Endothelial cell of umbilical vein (primary cell): Measurements from ENCODE around the gene GATA1. TPM values are rescaled to one million over a fixed set of nuclear protein-coding genes. Genes with fewer than 3 reads are reported as not detected.

Source experiments
- BruUV-seq: library from RNA; stranded (reverse); fragments of 400-500 nt; replicated peaks from 2 replicates; lab custom pipeline; 2021; lab: Mats Ljungman, UMichigan
- CTCF ChIA-PET: fragments of 300-600, 350-600 bp; sonication (Branson Sonifier 250); formaldehyde crosslinking; loops from one replicate; lab custom pipeline; 2021; ENCODE audit warnings: antibody characterized with exemption, inconsistent platforms; lab: Charles Lee
- POLR2A ChIA-PET: fragments of 300-600, 350-600 bp; sonication (Branson Sonifier 250); formaldehyde crosslinking; loops from one replicate; lab custom pipeline; 2021; ENCODE audit warnings: antibody characterized with exemption, inconsistent platforms; lab: Charles Lee
- DNase-seq: peaks from one replicate; pipeline ENCODE4 v3.0.0-alpha.2; 2011; ENCODE audit warnings: low read depth, low spot score
- FAIRE-seq: peaks from 2 replicates; lab custom pipeline; 2011; peaks lifted over from hg19 to GRCh38; lab: Jason Lieb, UNC
- H2AFZ ChIP-seq: 2 replicates; pipeline ENCODE4 v1.6.0; 2012; ENCODE audit warnings: low read depth, low read length, control low read depth, inconsistent platforms
- H3K27ac ChIP-seq: 2 replicates; pipeline ENCODE4 v1.5.1; 2011; ENCODE audit warnings: low read depth, mild to moderate bottlenecking, control low read depth, low read length, moderate library complexity; ENCODE audit not compliant: insufficient read depth
- H3K27me3 ChIP-seq, 2 experiments: 2 replicates each; pipeline versions ENCODE4 v1.6.0 to v1.6.1; 2011; ENCODE audit warnings: low read length in 2 of 2, mixed read lengths in 1 of 2; ENCODE audit not compliant: control insufficient read depth in 2 of 2, insufficient read depth in 2 of 2
- H3K36me3 ChIP-seq, 2 experiments: 2 replicates in 1 of 2; 3 replicates in 1 of 2; pipeline ENCODE4 v1.5.1; 2011; ENCODE audit warnings: low read length in 2 of 2, mild to moderate bottlenecking in 1 of 2, moderate library complexity in 1 of 2; ENCODE audit not compliant: control insufficient read depth in 2 of 2, insufficient read depth in 2 of 2; ENCODE audit errors: extremely low read depth in 1 of 2
- H3K4me1 ChIP-seq: 3 replicates; pipeline ENCODE4 v1.5.1; 2011; ENCODE audit warnings: mild to moderate bottlenecking, low read length; ENCODE audit not compliant: control insufficient read depth, insufficient read depth; ENCODE audit errors: extremely low read depth
- H3K4me2 ChIP-seq: 2 replicates; pipeline ENCODE4 v1.6.1; 2011; ENCODE audit warnings: low read length, control low read depth, mixed read lengths; ENCODE audit not compliant: insufficient read depth
- H3K4me3 ChIP-seq, 3 experiments: fragments of 200-600 bp in 1 of 3; sonication (generic), shearing (Covaris generic) in 1 of 3; replicated peaks in 1 of 3; 2 replicates each; pipeline ENCODE4 v1.5.1; 2011 to 2016; ENCODE audit warnings: control low read depth in 3 of 3, low read length in 3 of 3, mild to moderate bottlenecking in 2 of 3, inconsistent platforms in 1 of 3, low read depth in 1 of 3, moderate library complexity in 1 of 3; ENCODE audit not compliant: insufficient read depth in 1 of 3
- H3K79me2 ChIP-seq: 2 replicates; pipeline ENCODE4 v1.6.0; 2012; ENCODE audit warnings: low read length, inconsistent platforms; ENCODE audit not compliant: control insufficient read depth, insufficient read depth
- H3K9ac ChIP-seq: replicated peaks from 2 replicates; pipeline ENCODE3; 2011; ENCODE audit warnings: low read length, control low read depth; ENCODE audit not compliant: insufficient read depth; ENCODE audit errors: extremely low read depth
- H3K9me1 ChIP-seq: replicated peaks from 3 replicates; pipeline ENCODE4 v1.6.0; 2011; ENCODE audit warnings: mild to moderate bottlenecking, low read length; ENCODE audit not compliant: control insufficient read depth, insufficient read depth; ENCODE audit errors: extremely low read depth
- H3K9me3 ChIP-seq: replicated peaks from 2 replicates; pipeline ENCODE4 v1.5.1; 2012; ENCODE audit warnings: low read length, inconsistent platforms; ENCODE audit not compliant: control insufficient read depth, insufficient read depth
- H4K20me1 ChIP-seq: replicated peaks from 2 replicates; pipeline ENCODE3; 2011; ENCODE audit warnings: mild to moderate bottlenecking, low read length; ENCODE audit not compliant: control insufficient read depth, insufficient read depth; ENCODE audit errors: extremely low read depth
- CTCF ChIP-seq, 2 donors: IDR thresholded peaks; 1 replicate in 1 of 2; 2 replicates in 1 of 2; pipeline ENCODE4 v1.5.1; 2011; ENCODE audit warnings: low read length in 2 of 2, mild to moderate bottlenecking in 2 of 2, moderate library complexity in 2 of 2, control low read depth in 1 of 2, inconsistent platforms in 1 of 2, low read depth in 1 of 2; ENCODE audit not compliant: insufficient read depth in 1 of 2; ENCODE audit errors: extremely low read depth in 1 of 2
- EZH2 ChIP-seq: IDR thresholded peaks from 2 replicates; pipeline ENCODE4 v1.6.1; 2012; ENCODE audit warnings: borderline replicate concordance, low read depth, mild to moderate bottlenecking, moderate library complexity, low read length, inconsistent platforms; ENCODE audit not compliant: severe bottlenecking
- FOS ChIP-seq: IDR thresholded peaks from 2 replicates; pipeline ENCODE4 v1.6.1; 2011; ENCODE audit warnings: mild to moderate bottlenecking, low read length, moderate library complexity, borderline replicate concordance; ENCODE audit not compliant: insufficient read depth
- GATA2 ChIP-seq: IDR thresholded peaks from 2 replicates; pipeline ENCODE4 v1.7.0; 2011; ENCODE audit warnings: low read depth, mild to moderate bottlenecking, moderate library complexity, mixed read lengths, low read length; ENCODE audit not compliant: insufficient read length, insufficient read depth
- JUN ChIP-seq: IDR thresholded peaks from 2 replicates; pipeline ENCODE4 v1.6.1; 2011; ENCODE audit warnings: borderline replicate concordance, low read depth; ENCODE audit not compliant: insufficient read length, insufficient read depth
- MYC ChIP-seq: IDR thresholded peaks from one replicate; pipeline ENCODE4 v1.6.1; 2011; ENCODE audit warnings: mild to moderate bottlenecking, low read depth, low read length
- POLR2A ChIP-seq: IDR thresholded peaks from 2 replicates; pipeline ENCODE4 v1.6.1; 2012; ENCODE audit warnings: low read depth, mild to moderate bottlenecking, control low read depth, low read length
- POLR2AphosphoS5 ChIP-seq: IDR thresholded peaks from 2 replicates; pipeline ENCODE4 v1.6.1; 2012; ENCODE audit warnings: low read depth, mild to moderate bottlenecking, control low read depth, low read length, moderate library complexity; ENCODE audit not compliant: insufficient read depth
- dilution Hi-C: fragments of 300-500 bp; cut with MboI; formaldehyde crosslinking; loops from one replicate; pipeline ENCODE4 v1.15.0; 2019; ENCODE audit warnings: low sequenced_read_pairs; ENCODE audit not compliant: extremely low pct_ligation_motif_present
- intact Hi-C: fragments of 100-400 bp; cut with micrococcal nuclease; formaldehyde crosslinking; loops from one replicate; pipeline ENCODE4 v1.10.0; 2022
- polyA plus RNA-seq, 4 experiments: library from polyadenylated mRNA; depleted of rRNA in 3 of 4; stranded (reverse) in 3 of 4; unstranded in 1 of 4; fragments of >200 nt; gene quantifications; 2 replicates each; pipeline versions ENCODE4 v1.2.1 to v1.2.3, GENCODE V29; 2011 to 2012; ENCODE audit warnings: missing spikeins in 1 of 4
- total RNA-seq: library from RNA; stranded (reverse); gene quantifications from 2 replicates; pipeline ENCODE4 v1.2.3, GENCODE V29; 2021
- TF ChIP-seq, protein P1 (sequence below): IDR thresholded peaks from 2 replicates; pipeline ENCODE4 v1.6.1; 2011; ENCODE audit not compliant: insufficient read depth, insufficient read length

GATA1 gene
- total and polyA plus RNA-seq, 2 donors (not counting 3 experiments of a cell fraction or from before 2014, with no cell fraction given), result not detected

GRCh38 chrX:48789366-48790220 is 3.2 kb downstream of the GATA1 start:
- no peak for TF ChIP-seq POLR2A
- no peaks in the 10 kb centered on the region for H3K36me3 ChIP-seq
- no peaks in the 10 kb centered on the region for H3K4me1 ChIP-seq
- ChIA-PET POLR2A (no interaction called here), CTCF (no interaction called here)
- intact Hi-C loops (no loop called here), dilution Hi-C loops (no loop called here)
- no peak overlapping the region for H3K4me3 ChIP-seq
- DNase-seq, result no peak
- H3K9me3 ChIP-seq, result no peaks in the 10 kb centered on the region
- FAIRE-seq, result no peak
- no peak overlapping the region for H3K9ac ChIP-seq
- H3K27ac ChIP-seq, result no peak overlapping the region
- no peaks in the 10 kb centered on the region for H3K27me3 ChIP-seq
- BruUV-seq, result no TSS peak
- no peak overlapping the region for H3K4me2 ChIP-seq
- no peaks in the 10 kb centered on the region for H3K79me2 ChIP-seq
- no peaks in the 10 kb centered on the region for H3K9me1 ChIP-seq
- H2AFZ ChIP-seq, result no peak overlapping the region
- no peaks in the 10 kb centered on the region for H4K20me1 ChIP-seq

GRCh38 chrX:48790477-48790876 is 4.1 kb downstream of the GATA1 start:
- dilution Hi-C loops (no loop called here), intact Hi-C loops (no loop called here)
- H3K9me3 ChIP-seq, result no peaks in the 10 kb centered on the region
- H3K4me2 ChIP-seq, result no peak overlapping the region
- H3K9me1 ChIP-seq, result no peaks in the 10 kb centered on the region
- no peak for DNase-seq
- no peaks in the 10 kb centered on the region for H3K4me1 ChIP-seq
- H3K9ac ChIP-seq, result no peak overlapping the region
- no peaks in the 10 kb centered on the region for H3K27me3 ChIP-seq
- H3K4me3 ChIP-seq, result no peak overlapping the region
- TF ChIP-seq MYC (no peak), EZH2 (no peak), CTCF (IDR thresholded peaks at IDR 0.05; ENCODE audit: extremely low read depth in 1 of 2, insufficient read depth in 1 of 2, low read depth in 1 of 2, low read length in 2 of 2) (no peak), POLR2A (no peak), GATA2 (no peak), FOS (no peak), POLR2AphosphoS5 (no peak), JUN (no peak)
- TF ChIP-seq, protein P1, sequence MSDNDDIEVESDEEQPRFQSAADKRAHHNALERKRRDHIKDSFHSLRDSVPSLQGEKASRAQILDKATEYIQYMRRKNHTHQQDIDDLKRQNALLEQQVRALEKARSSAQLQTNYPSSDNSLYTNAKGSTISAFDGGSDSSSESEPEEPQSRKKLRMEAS, result no peak
- H3K27ac ChIP-seq, result no peak overlapping the region
- ChIA-PET POLR2A (no interaction called here), CTCF (no interaction called here)
- H4K20me1 ChIP-seq, result no peaks in the 10 kb centered on the region
- BruUV-seq, result no TSS peak
- H2AFZ ChIP-seq, result no peak overlapping the region
- no peak for FAIRE-seq
- no peaks in the 10 kb centered on the region for H3K36me3 ChIP-seq
- no peaks in the 10 kb centered on the region for H3K79me2 ChIP-seq
